Ascending aorta (tissue), 2 donors: ENCODE measurements around the gene ZDHHC17. TPM values are rescaled to one million over a fixed set of nuclear protein-coding genes. Genes with fewer than 3 reads are reported as not detected.
A peak's percentile ranks its signal among the peaks of the same experiment; 100 is the strongest.

ENCODE experiments used
- DNase-seq, 2 donors: peaks; one replicate each; pipeline ENCODE4 v3.0.0-alpha.2; 2019; ENCODE audit warnings: low spot score in 2 of 2
- H3K27ac ChIP-seq, 2 donors: fragments of 200-600 bp; sonication (generic); one replicate each; pipeline ENCODE4 v1.5.1; 2016 to 2017; ENCODE audit warnings: mild to moderate bottlenecking in 1 of 2
- H3K27me3 ChIP-seq: fragments of 200-600 bp; sonication (generic); one replicate; pipeline ENCODE4 v1.5.1; 2017
- H3K36me3 ChIP-seq, 2 donors: fragments of 200-600 bp; sonication (generic); one replicate each; pipeline ENCODE4 v1.5.1; 2016
- H3K4me1 ChIP-seq, 2 donors: fragments of 200-600 bp; sonication (generic); one replicate each; pipeline ENCODE4 v1.5.1; 2016 to 2017; ENCODE audit warnings: mild to moderate bottlenecking in 1 of 2
- H3K4me3 ChIP-seq, 2 donors: fragments of 200-600 bp; sonication (generic); one replicate each; pipeline ENCODE4 v1.5.1; 2016 to 2017; ENCODE audit warnings: mild to moderate bottlenecking in 1 of 2
- H3K9me3 ChIP-seq, 2 donors: fragments of 200-600 bp; sonication (generic); one replicate each; pipeline ENCODE4 v1.5.1; 2016
- CTCF ChIP-seq, 3 experiments: fragments of 200-600 bp in 2 of 3; fragments of 450-650 bp in 1 of 3; sonication (generic) in 2 of 3; IDR thresholded peaks; one replicate each; pipeline ENCODE4 v1.5.1; 2016 to 2019; ENCODE audit warnings: antibody characterized with exemption in 3 of 3, mild to moderate bottlenecking in 1 of 3, moderate library complexity in 1 of 3
- intact Hi-C: fragments of 100-400 bp; cut with DNase I; formaldehyde crosslinking; loops from one replicate; pipeline ENCODE4 v1.15.1; 2023
- total RNA-seq: library from RNA; depleted of rRNA; stranded (reverse); fragments of >200 nt; gene quantifications from one replicate; pipeline ENCODE4 v1.1.0, GENCODE V29; 2016

The ZDHHC17 gene
- total RNA-seq, 1 donor from 2014 or later = 24.3 TPM

GRCh38 chr12:76790564-76791552, 26.9 kb downstream of the ZDHHC17 start:
- peak; percentile 36 to 71 (median 54) for TF ChIP-seq CTCF (IDR thresholded peaks at IDR 0.05)
- Histone ChIP-seq H3K9me3 (no peaks in the 10 kb centered on the region), H3K4me1 (peaks cover 0 to 3% of the 10 kb centered on the region in 2 donors), H3K4me3 (no peak overlapping the region), H3K27ac (no peak overlapping the region), H3K36me3 (no peaks in the 10 kb centered on the region), H3K27me3 (no peaks in the 10 kb centered on the region)
- intact Hi-C loops = loop anchor here (1.0 to 10.0 kb wide), 3 partner anchors 26 to 226 kb away; partner anchors contain the start of gene ZDHHC17
- DNase-seq = no peak

- Histone ChIP-seq H3K36me3 (no peaks in the 10 kb centered on the region), H3K27ac (no peak overlapping the region), H3K27me3 (no peaks in the 10 kb centered on the region), H3K9me3 (no peaks in the 10 kb centered on the region), H3K4me3 (no peak overlapping the region), H3K4me1 (peaks cover 0 to 3% of the 10 kb centered on the region in 2 donors)
- intact Hi-C loops = loop anchor here (10.0 kb wide), 1 partner anchor 228 kb away; no protein-coding TSS in a partner anchor
- TF ChIP-seq CTCF (IDR thresholded peaks at IDR 0.05) = no peak
- DNase-seq = no peak
Observed at GRCh38 chr12:76792828-76793227, 28.9 kb downstream of the ZDHHC17 start.

GRCh38 chr12:76798864-76799263, 34.9 kb downstream of the ZDHHC17 start:
- TF ChIP-seq CTCF (IDR thresholded peaks at IDR 0.05) = no peak
- no peak for DNase-seq
- peaks cover 0 to 21% of the 10 kb centered on the region in 2 donors for H3K36me3 ChIP-seq
- no peaks in the 10 kb centered on the region for H3K27me3 ChIP-seq
- no peaks in the 10 kb centered on the region for H3K4me1 ChIP-seq
- intact Hi-C loops = loop anchor here (10.0 kb wide), 1 partner anchor 234 kb away; no protein-coding TSS in a partner anchor
- H3K9me3 ChIP-seq = no peaks in the 10 kb centered on the region
- H3K27ac ChIP-seq = no peak overlapping the region
- no peak overlapping the region for H3K4me3 ChIP-seq

- DNase-seq = no peak
- H3K4me1 ChIP-seq = no peaks in the 10 kb centered on the region
- H3K36me3 ChIP-seq = peaks cover 0 to 21% of the 10 kb centered on the region in 2 donors
- no peaks in the 10 kb centered on the region for H3K27me3 ChIP-seq
- no peak for TF ChIP-seq CTCF (IDR thresholded peaks at IDR 0.05)
- no peak overlapping the region for H3K4me3 ChIP-seq
- H3K9me3 ChIP-seq = no peaks in the 10 kb centered on the region
- no peak overlapping the region for H3K27ac ChIP-seq
- intact Hi-C loops = loop anchor here (10.0 kb wide), 1 partner anchor 235 kb away; no protein-coding TSS in a partner anchor
Observed at GRCh38 chr12:76799362-76799761, 35.4 kb downstream of the ZDHHC17 start.

GRCh38 chr12:76802060-76802459, 38.1 kb downstream of the ZDHHC17 start:
- TF ChIP-seq CTCF (IDR thresholded peaks at IDR 0.05) = no peak
- no peak for DNase-seq
- Histone ChIP-seq H3K27ac (no peak overlapping the region), H3K4me1 (no peaks in the 10 kb centered on the region), H3K36me3 (peaks cover 17 to 39% of the 10 kb centered on the region in 2 donors), H3K4me3 (no peak overlapping the region), H3K9me3 (no peaks in the 10 kb centered on the region), H3K27me3 (no peaks in the 10 kb centered on the region)
- intact Hi-C loops = no loop called here
